C4-2B (cell line): ENCODE results near the gene COTL1.

Experiments used
- CTCF ChIP-seq: fragments of 450-650 bp; conservative IDR thresholded peaks from 2 replicates; pipeline ENCODE4 v1.5.1; 2017; ENCODE audit warnings: mild to moderate bottlenecking
- ZFX ChIP-seq: fragments of 450-650 bp; IDR thresholded peaks from 2 replicates; pipeline ENCODE4 v1.6.1; 2017

- TF ChIP-seq CTCF (no peak), ZFX (no peak)
Observed at GRCh38 chr16:84616515-84616914, 1.4 kb downstream of the COTL1 start.
